Measurements from ENCODE around the gene EIF3K. TPM values are rescaled to one million over a fixed set of nuclear protein-coding genes. Genes with fewer than 3 reads are reported as not detected.

Gene EIF3K
- total and polyA plus RNA-seq, 2 of the 8 experiments (the other 6 are each of a cell fraction or from before 2014, with no cell fraction given), result 329 to 937 TPM

GRCh38 chr19:38670921-38671398 lies 52.0 kb downstream of the EIF3K start:
- Histone ChIP-seq H3K14ac (ENCODE audit: insufficient read length) (no peak overlapping the region), H2BK15ac (ENCODE audit: low read length) (no peak overlapping the region), H4K91ac (replicated peaks; ENCODE audit: insufficient read length, low read length) (no peak overlapping the region), H3K4me3 (ENCODE audit: extremely low read depth in 1 of 4, insufficient read depth in 2 of 4, low read depth in 3 of 4, low read length in 4 of 4) (no peak overlapping the region), H2BK12ac (ENCODE audit: low read depth, low read length) (no peak overlapping the region), H3K79me2 (ENCODE audit: control insufficient read depth in 1 of 2, insufficient read depth in 2 of 2, low read length in 2 of 2) (peaks cover 16 to 90% of the 10 kb centered on the region in 2 experiments), H4K8ac (ENCODE audit: extremely low read depth, insufficient read depth, low read length) (no peak overlapping the region), H4K5ac (ENCODE audit: insufficient read length, low read depth, low read length) (no peak overlapping the region), H2AFZ (ENCODE audit: low read length) (no peak overlapping the region), H3K79me1 (ENCODE audit: low read depth, low read length) (peaks cover 21% of the 10 kb centered on the region), H3K4me1 (replicated peaks in 1 of 4; ENCODE audit: control insufficient read depth in 3 of 4, insufficient read depth in 4 of 4, low read length in 3 of 4) (peaks cover 18 to 36% (median 25%) of the 10 kb centered on the region in 4 experiments), H3K56ac (replicated peaks; ENCODE audit: insufficient read length, low read depth, low read length) (no peak overlapping the region), H3K23ac (ENCODE audit: insufficient read length) (no peak overlapping the region), H2BK20ac (ENCODE audit: low read length) (no peak overlapping the region), H3K4me2 (ENCODE audit: insufficient read depth in 1 of 2, low read depth in 2 of 2, low read length in 2 of 2) (no peak overlapping the region), H2BK120ac (replicated peaks; ENCODE audit: low read depth, low read length) (no peak overlapping the region), H3K18ac (ENCODE audit: extremely low read depth, low read length) (no peak overlapping the region), H2AK5ac (ENCODE audit: low read depth, low read length) (no peak overlapping the region), H4K20me1 (replicated peaks in 1 of 2; ENCODE audit: control insufficient read depth in 1 of 2, insufficient read depth in 2 of 2, low read length in 2 of 2) (peaks cover 6 to 20% of the 10 kb centered on the region in 2 experiments), H3K9ac (replicated peaks in 1 of 4; ENCODE audit: extremely low read depth in 1 of 4, low read depth in 3 of 4, low read length in 3 of 4) (no peak overlapping the region), H3K23me2 (ENCODE audit: low read depth, low read length) (no peaks in the 10 kb centered on the region; the same call in 1 of the 2 replicates), H3K9me3 (ENCODE audit: insufficient read depth in 2 of 2, low read depth in 1 of 2, low read length in 1 of 2) (no peaks in the 10 kb centered on the region), H3K4ac (replicated peaks; ENCODE audit: insufficient read length, low read depth, low read length) (no peak overlapping the region), H3K36me3 (ENCODE audit: control insufficient read depth in 2 of 4, insufficient read depth in 4 of 4, low read length in 3 of 4) (0 out of 8 replicates have a peak, but pooled peaks cover 0 to 5% (median 0%) of the 10 kb centered on the region in 4 experiments), H2BK5ac (ENCODE audit: low read depth, low read length) (no peak overlapping the region), H3K27ac (ENCODE audit: low read depth, low read length) (no peak overlapping the region), H3K27me3 (replicated peaks in 1 of 4; ENCODE audit: control insufficient read depth in 3 of 4, extremely low read depth in 1 of 4, insufficient read depth in 3 of 4, low read length in 3 of 4) (no peaks in the 10 kb centered on the region)
- ChIA-PET CTCF (ENCODE audit: partially characterized antibody) (interaction anchor here (0.9 to 4.6 kb wide), 5 partner anchors 15 to 77 kb away, joined by 3 to 29 read pairs (median 4); no protein-coding TSS in a partner anchor), POLR2A (ENCODE audit: partially characterized antibody) (interaction anchor here (1.0 to 21.5 kb wide), 7 partner anchors 9 to 76 kb away, joined by 3 to 495 read pairs (median 16); partner anchors contain the start of gene ACTN4)
- DNase-seq (ENCODE audit: low read depth in 1 of 2, low spot score in 2 of 2), result no peak
- FAIRE-seq, result no peak
- WGBS, 2 experiments (ENCODE audit: extremely low coverage in 1 of 2, insufficient coverage in 1 of 2, insufficient read length in 1 of 2, insufficient replicate concordance in 2 of 2, low coverage in 1 of 2, low lambda C conversion rate in 2 of 2, missing lambda C conversion rate in 1 of 2), result 88% methylated on average over 3 of the region's 3 CpGs; no CpG with 5 or more reads in 1 of the 2 experiments
- TF ChIP-seq RBBP5 (IDR thresholded peaks at IDR 0.05; ENCODE audit: borderline replicate concordance, low read depth, low read length) (no peak), TEAD4 (IDR thresholded peaks at IDR 0.05; ENCODE audit: low read depth, low read length) (no peak), POLR2AphosphoS5 (IDR thresholded peaks at IDR 0.05; ENCODE audit: low read depth, low read length) (no peak), HDAC6 (IDR thresholded peaks at IDR 0.05; ENCODE audit: low read depth, low read length) (no peak), ASH2L (IDR thresholded peaks at IDR 0.05; ENCODE audit: low read length) (no peak), CTCF (IDR thresholded peaks at IDR 0.05; ENCODE audit: control extremely low read depth in 1 of 3, insufficient read depth in 1 of 3, low read depth in 1 of 3, low read length in 3 of 3) (no peak), JUN (IDR thresholded peaks at IDR 0.05; ENCODE audit: low read depth, low read length) (no peak)

All from H1 (cell line).